PFSK-1 (cell line): ENCODE data around the gene SARDH.

Experiments
- REST ChIP-seq, 2 experiments: IDR thresholded peaks; 2 replicates each; pipeline versions ENCODE4 v1.6.1 to v1.8.0; 2011 to 2012; ENCODE audit warnings: low read depth in 2 of 2, low read length in 2 of 2, control low read depth in 1 of 2, inconsistent platforms in 1 of 2, mild to moderate bottlenecking in 1 of 2, moderate library complexity in 1 of 2; ENCODE audit not compliant: insufficient read depth in 1 of 2
- SIN3A ChIP-seq: IDR thresholded peaks from 2 replicates; pipeline ENCODE4 v1.6.1; 2012; ENCODE audit warnings: mild to moderate bottlenecking, low read length, moderate library complexity, borderline replicate concordance; ENCODE audit not compliant: insufficient read depth
- TAF1 ChIP-seq: IDR thresholded peaks from 2 replicates; pipeline ENCODE4 v1.6.1; 2012; ENCODE audit warnings: low read length, control low read depth, borderline replicate concordance; ENCODE audit not compliant: insufficient read depth

GRCh38 chr9:133672503-133673257 is 65.5 kb downstream of the SARDH start:
- no peak for TF ChIP-seq TAF1
- no peak for TF ChIP-seq REST (IDR thresholded peaks at IDR 0.05; ENCODE audit: insufficient read depth in 1 of 2, low read depth in 2 of 2, low read length in 2 of 2)
- no peak for TF ChIP-seq SIN3A
